Activated T-helper 2 cell treated with anti-CD3 and anti-CD28 coated beads, Interferon-gamma antibody, Interleukin-2, Interleukin-4, amounts not matched to agents 10 μg/mL and 5 μg/mL and 100 μg/mL, durations not matched to agents 14 hours and 24 hours and 36 hours (primary cell): ENCODE results near the gene PTPRE. TPM values are rescaled to one million over a fixed set of nuclear protein-coding genes. Genes with fewer than 3 reads are reported as not detected.

Source experiments
- DNase-seq: peaks from one replicate; pipeline ENCODE4 v3.0.0; 2021; ENCODE audit warnings: low spot score
- H3K27ac Mint-ChIP-seq: one replicate; pipeline ENCODE4 v1.8.0; 2021; ENCODE audit warnings: mixed read lengths
- H3K27me3 Mint-ChIP-seq: one replicate; pipeline ENCODE4 v1.8.0; 2021; ENCODE audit warnings: low read depth, mixed read lengths
- H3K36me3 Mint-ChIP-seq: one replicate; pipeline ENCODE4 v1.8.0; 2021; ENCODE audit warnings: low read depth, mixed read lengths
- H3K4me1 Mint-ChIP-seq: one replicate; pipeline ENCODE4 v1.8.0; 2021; ENCODE audit warnings: low read depth, mixed read lengths
- H3K4me3 Mint-ChIP-seq: one replicate; pipeline ENCODE4 v1.8.0; 2021; ENCODE audit warnings: low read depth, mild to moderate bottlenecking, moderate library complexity, mixed read lengths
- H3K9me3 Mint-ChIP-seq: one replicate; pipeline ENCODE4 v1.8.0; 2021; ENCODE audit warnings: mixed read lengths
- intact Hi-C: fragments of 100-400 bp; cut with micrococcal nuclease; formaldehyde crosslinking; loops from one replicate; pipeline ENCODE4 v1.15.1; 2023
- total RNA-seq: library from RNA; stranded (reverse); gene quantifications from 2 replicates; pipeline ENCODE4 v1.2.3, GENCODE V29; 2022

Gene PTPRE
- total RNA-seq, 1 donor from 2014 or later = 16.8 TPM

GRCh38 chr10:128070161-128070560 lies 163.3 kb downstream of the PTPRE start:
- H3K9me3 Mint-ChIP-seq = peaks cover 3% of the 10 kb centered on the region
- intact Hi-C loops = no loop called here
- DNase-seq = no peak
- no peak overlapping the region for H3K27ac Mint-ChIP-seq
- peaks cover 80% of the 10 kb centered on the region for H3K36me3 Mint-ChIP-seq
- peaks cover 37% of the 10 kb centered on the region for H3K4me1 Mint-ChIP-seq
- H3K27me3 Mint-ChIP-seq = no peaks in the 10 kb centered on the region
- H3K4me3 Mint-ChIP-seq = no peak overlapping the region

- H3K4me1 Mint-ChIP-seq = peaks cover 31% of the 10 kb centered on the region
- no peak overlapping the region for H3K4me3 Mint-ChIP-seq
- no peaks in the 10 kb centered on the region for H3K27me3 Mint-ChIP-seq
- intact Hi-C loops = no loop called here
- no peak for DNase-seq
- peaks cover 78% of the 10 kb centered on the region for H3K36me3 Mint-ChIP-seq
- H3K27ac Mint-ChIP-seq = no peak overlapping the region
- H3K9me3 Mint-ChIP-seq = peaks cover 3% of the 10 kb centered on the region
These were observed 164.0 kb downstream of the PTPRE start for GRCh38 chr10:128070721-128071416.

GRCh38 chr10:128071417-128071782 lies 164.5 kb downstream of the PTPRE start:
- no peak for DNase-seq
- Mint-ChIP-seq H3K4me1 (peaks cover 27% of the 10 kb centered on the region), H3K27me3 (no peaks in the 10 kb centered on the region), H3K9me3 (peaks cover 3% of the 10 kb centered on the region), H3K4me3 (no peak overlapping the region), H3K36me3 (peaks cover 76% of the 10 kb centered on the region), H3K27ac (no peak overlapping the region)
- intact Hi-C loops = no loop called here

GRCh38 chr10:128072046-128072445 lies 165.1 kb downstream of the PTPRE start:
- peaks cover 75% of the 10 kb centered on the region for H3K36me3 Mint-ChIP-seq
- no peak for DNase-seq
- intact Hi-C loops = no loop called here
- peaks cover 21% of the 10 kb centered on the region for H3K4me1 Mint-ChIP-seq
- no peaks in the 10 kb centered on the region for H3K27me3 Mint-ChIP-seq
- no peak overlapping the region for H3K4me3 Mint-ChIP-seq
- no peak overlapping the region for H3K27ac Mint-ChIP-seq
- H3K9me3 Mint-ChIP-seq = peaks cover 3% of the 10 kb centered on the region

- H3K27me3 Mint-ChIP-seq = no peaks in the 10 kb centered on the region
- H3K9me3 Mint-ChIP-seq = no peaks in the 10 kb centered on the region
- peaks cover 16% of the 10 kb centered on the region for H3K4me1 Mint-ChIP-seq
- H3K27ac Mint-ChIP-seq = no peak overlapping the region
- peaks cover 70% of the 10 kb centered on the region for H3K36me3 Mint-ChIP-seq
- DNase-seq = no peak
- intact Hi-C loops = no loop called here
- no peak overlapping the region for H3K4me3 Mint-ChIP-seq
These were observed 166.2 kb downstream of the PTPRE start for GRCh38 chr10:128072941-128073645.

- intact Hi-C loops = no loop called here
These were observed 167.0 kb downstream of the PTPRE start for GRCh38 chr10:128073890-128074289.

GRCh38 chr10:128074589-128074988 lies 167.7 kb downstream of the PTPRE start:
- no peak for DNase-seq
- no peak overlapping the region for H3K4me3 Mint-ChIP-seq
- intact Hi-C loops = no loop called here
- no peak overlapping the region for H3K27ac Mint-ChIP-seq
- peaks cover 74% of the 10 kb centered on the region for H3K36me3 Mint-ChIP-seq
- no peaks in the 10 kb centered on the region for H3K27me3 Mint-ChIP-seq
- no peaks in the 10 kb centered on the region for H3K9me3 Mint-ChIP-seq
- peaks cover 15% of the 10 kb centered on the region for H3K4me1 Mint-ChIP-seq

More at GRCh38 chr10:128073890-128074289, 167.0 kb downstream of the PTPRE start:
- Mint-ChIP-seq H3K27ac (no peak overlapping the region), H3K9me3 (no peaks in the 10 kb centered on the region), H3K36me3 (peaks cover 71% of the 10 kb centered on the region), H3K4me1 (peaks cover 16% of the 10 kb centered on the region), H3K4me3 (no peak overlapping the region), H3K27me3 (no peaks in the 10 kb centered on the region)
- no peak for DNase-seq

GRCh38 chr10:128077155-128077875 lies 170.4 kb downstream of the PTPRE start:
- no peak for DNase-seq
- Mint-ChIP-seq H3K27ac (no peak overlapping the region), H3K4me3 (no peak overlapping the region), H3K4me1 (peaks cover 15% of the 10 kb centered on the region), H3K9me3 (no peaks in the 10 kb centered on the region), H3K36me3 (peaks cover 56% of the 10 kb centered on the region), H3K27me3 (no peaks in the 10 kb centered on the region)
- intact Hi-C loops = no loop called here

GRCh38 chr10:128078136-128078969 lies 171.4 kb downstream of the PTPRE start:
- no peaks in the 10 kb centered on the region for H3K9me3 Mint-ChIP-seq
- H3K27ac Mint-ChIP-seq = no peak overlapping the region
- intact Hi-C loops = loop anchor here (1.0 kb wide), 1 partner anchor 72 kb away; no protein-coding TSS in a partner anchor
- H3K4me3 Mint-ChIP-seq = no peak overlapping the region
- DNase-seq = no peak
- peaks cover 11% of the 10 kb centered on the region for H3K4me1 Mint-ChIP-seq
- no peaks in the 10 kb centered on the region for H3K27me3 Mint-ChIP-seq
- H3K36me3 Mint-ChIP-seq = peaks cover 49% of the 10 kb centered on the region

- DNase-seq = no peak
- Mint-ChIP-seq H3K27me3 (no peaks in the 10 kb centered on the region), H3K4me3 (no peak overlapping the region), H3K4me1 (peaks cover 2% of the 10 kb centered on the region), H3K27ac (no peak overlapping the region), H3K36me3 (peaks cover 39% of the 10 kb centered on the region), H3K9me3 (no peaks in the 10 kb centered on the region)
- intact Hi-C loops = no loop called here
These were observed 173.3 kb downstream of the PTPRE start for GRCh38 chr10:128080231-128080630.

- no peak for DNase-seq
- Mint-ChIP-seq H3K27ac (no peak overlapping the region), H3K9me3 (no peaks in the 10 kb centered on the region), H3K4me3 (no peak overlapping the region), H3K36me3 (peaks cover 36% of the 10 kb centered on the region), H3K27me3 (no peaks in the 10 kb centered on the region), H3K4me1 (peaks cover 2% of the 10 kb centered on the region)
- intact Hi-C loops = no loop called here
These were observed 173.7 kb downstream of the PTPRE start for GRCh38 chr10:128080641-128081040.

- no peaks in the 10 kb centered on the region for H3K4me1 Mint-ChIP-seq
- H3K4me3 Mint-ChIP-seq = no peak overlapping the region
- H3K27ac Mint-ChIP-seq = no peak overlapping the region
- peaks cover 31% of the 10 kb centered on the region for H3K36me3 Mint-ChIP-seq
- no peaks in the 10 kb centered on the region for H3K9me3 Mint-ChIP-seq
- intact Hi-C loops = no loop called here
- H3K27me3 Mint-ChIP-seq = no peaks in the 10 kb centered on the region
- DNase-seq = no peak
These were observed 174.3 kb downstream of the PTPRE start for GRCh38 chr10:128081222-128081621.
